ENCODE data around the gene PTPRM. TPM values are rescaled to one million over a fixed set of nuclear protein-coding genes. Genes with fewer than 3 reads are reported as not detected.

PTPRM gene
- total RNA-seq, 1 donor from 2014 or later, result 101 TPM

DNA sequence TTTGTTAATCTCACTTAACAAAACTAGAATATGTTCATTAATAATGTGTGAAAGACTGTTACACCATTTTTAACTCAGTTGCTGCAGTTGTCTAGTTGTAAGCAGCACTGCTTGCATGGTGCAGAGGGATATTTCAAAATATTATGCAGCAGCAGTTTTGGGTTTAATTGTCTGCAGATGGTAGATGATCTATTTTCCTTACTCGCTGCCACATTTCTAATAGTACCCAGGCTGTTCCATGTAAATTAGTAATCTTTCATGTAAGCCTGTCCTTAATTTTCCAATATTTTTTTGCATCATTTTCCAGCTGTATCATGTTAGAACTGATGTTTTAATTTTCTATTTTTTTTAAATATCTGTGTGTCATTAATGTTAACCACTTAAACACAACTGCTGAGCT is 554.0 kb downstream of the PTPRM start:
- intact Hi-C loops (cut with DNase I), result no loop called here
- DNase-seq (no peak), ATAC-seq (ENCODE audit: poor library complexity) (no peak)

DNA sequence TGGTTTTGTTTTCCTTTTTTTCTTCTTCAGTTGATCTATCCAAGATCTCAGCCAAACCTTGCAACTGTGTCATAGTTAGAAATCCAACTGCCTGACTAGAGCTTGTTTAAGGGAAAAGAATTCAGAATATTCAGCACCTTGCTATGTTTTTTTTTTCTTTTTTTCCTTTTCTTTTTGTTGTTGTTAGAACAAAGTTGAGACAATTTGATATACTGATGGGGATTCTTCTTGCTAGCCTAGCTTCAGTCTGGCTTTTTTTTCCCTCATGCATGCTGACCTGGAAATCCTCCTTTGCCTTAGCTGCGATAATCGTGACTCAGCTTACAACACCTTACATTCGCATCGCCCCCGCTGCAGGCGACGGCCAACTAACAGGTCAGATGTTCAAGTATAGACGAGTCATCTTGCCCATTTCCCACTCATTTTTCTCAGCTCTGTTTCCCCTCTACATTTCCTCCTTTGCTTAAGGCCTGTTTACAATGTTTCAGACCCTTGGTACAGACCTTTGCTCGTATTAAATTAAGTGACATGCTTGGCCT is 554.9 kb downstream of the PTPRM start:
- intact Hi-C loops (cut with DNase I), result no loop called here
- no peak for DNase-seq
- no peak for ATAC-seq (ENCODE audit: poor library complexity)

DNA sequence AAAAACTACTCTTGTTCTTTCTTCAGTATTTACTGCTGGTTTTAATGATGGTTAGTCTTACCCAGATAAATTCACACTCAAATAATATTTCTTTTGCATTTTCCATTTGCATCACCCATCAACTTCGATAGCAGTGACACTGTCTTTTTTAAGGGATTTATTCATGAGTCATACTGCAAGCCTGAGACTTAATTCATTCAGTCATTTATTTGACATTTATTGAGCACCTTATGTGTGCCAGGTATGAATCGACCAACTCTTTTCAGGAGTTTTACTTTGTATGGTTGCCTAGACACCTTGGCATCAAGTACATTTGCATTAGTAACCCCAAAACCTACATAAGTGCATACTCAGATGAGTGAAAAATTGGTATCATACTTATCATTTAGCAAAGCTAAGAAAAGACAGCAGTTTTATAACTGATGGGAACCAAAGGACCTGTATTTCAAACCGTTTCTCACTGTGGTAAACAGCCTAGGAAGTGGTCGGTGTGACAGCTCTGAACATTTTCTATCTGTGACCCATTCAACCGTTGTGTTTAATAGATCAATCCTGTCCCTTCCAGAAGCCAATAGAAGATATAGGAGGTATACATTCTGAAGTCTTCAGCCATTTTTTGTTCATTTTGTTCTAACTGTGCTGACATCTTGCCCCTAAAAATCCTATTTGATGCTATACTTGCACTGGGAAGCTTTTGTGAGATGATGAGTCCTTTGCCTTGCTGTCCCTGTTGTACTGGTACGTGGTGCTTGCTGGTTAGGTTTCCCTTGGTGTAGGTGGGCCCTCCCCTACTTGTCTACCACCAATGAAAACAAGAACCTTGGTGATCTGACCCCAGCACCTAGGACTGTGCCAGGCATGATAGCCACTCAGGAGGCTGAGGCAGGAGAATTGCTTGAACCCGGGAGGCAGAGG is 557.4 kb downstream of the PTPRM start:
- no peak for DNase-seq
- ATAC-seq (ENCODE audit: poor library complexity), result no peak
- intact Hi-C loops (cut with DNase I), result no loop called here

DNA sequence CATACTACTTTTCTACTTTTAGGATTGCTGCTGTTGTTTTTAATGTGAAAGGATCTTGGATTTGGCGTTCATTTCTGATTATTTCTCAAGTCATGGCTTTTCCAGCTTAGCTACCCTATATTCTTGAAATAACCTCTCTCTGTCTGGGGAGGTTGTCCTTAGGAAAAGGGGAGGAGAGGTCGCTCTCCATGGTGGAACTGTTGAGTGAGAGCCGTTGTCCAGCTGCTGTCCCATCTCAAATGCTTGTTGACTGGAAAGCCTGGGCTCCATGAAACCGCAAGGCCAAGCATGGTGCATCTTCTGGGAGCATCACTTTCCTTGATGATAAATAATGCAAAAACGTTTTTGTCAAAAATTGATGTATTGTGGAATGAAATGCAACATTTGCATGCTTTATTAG is 563.0 kb downstream of the PTPRM start:
- DNase-seq (no peak), ATAC-seq (ENCODE audit: poor library complexity) (no peak)
- intact Hi-C loops (cut with DNase I), result no loop called here

DNA sequence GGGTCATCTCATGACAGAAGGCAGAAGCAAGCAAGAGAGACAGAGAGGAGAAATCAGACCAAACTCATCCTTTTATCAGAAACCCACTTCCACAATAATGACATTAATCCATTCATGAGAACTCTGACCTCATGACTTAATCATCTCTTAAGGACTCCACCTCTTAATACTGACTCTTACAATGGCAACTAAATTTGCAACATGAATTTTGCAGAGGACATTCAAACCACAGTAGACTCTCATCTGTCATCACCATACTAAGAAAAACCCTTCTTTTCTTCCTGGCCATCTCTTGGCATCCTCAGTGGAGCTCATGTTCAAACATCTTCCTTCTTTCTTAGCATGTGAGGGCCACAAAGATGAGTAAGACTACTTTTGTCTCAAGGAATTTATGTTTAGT is 565.9 kb downstream of the PTPRM start:
- intact Hi-C loops (cut with DNase I), result no loop called here
- no peak for ATAC-seq (ENCODE audit: poor library complexity)

DNA sequence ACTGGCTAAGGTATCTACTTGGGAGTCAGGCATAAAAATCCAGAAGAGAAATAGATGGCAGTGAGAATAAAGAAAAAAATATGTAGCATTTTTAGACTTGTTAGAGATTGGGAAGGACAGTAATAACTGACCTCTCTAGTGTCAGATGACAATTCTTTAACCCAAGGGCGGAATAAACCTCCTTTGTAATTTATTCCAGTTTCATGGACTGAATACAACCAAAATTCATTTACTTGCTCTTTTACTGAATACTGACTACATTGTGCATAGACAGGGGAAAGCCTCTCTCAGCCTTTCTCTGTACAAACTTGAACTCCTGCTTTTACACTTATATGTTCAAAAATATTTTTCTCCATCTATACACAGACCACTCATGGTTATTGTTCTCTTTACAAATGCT is 566.8 kb downstream of the PTPRM start:
- DNase-seq (no peak), ATAC-seq (ENCODE audit: poor library complexity) (no peak)
- intact Hi-C loops (cut with DNase I), result no loop called here

More for the DNA sequence above, 565.9 kb downstream of the PTPRM start:
- DNase-seq, result no peak

DNA sequence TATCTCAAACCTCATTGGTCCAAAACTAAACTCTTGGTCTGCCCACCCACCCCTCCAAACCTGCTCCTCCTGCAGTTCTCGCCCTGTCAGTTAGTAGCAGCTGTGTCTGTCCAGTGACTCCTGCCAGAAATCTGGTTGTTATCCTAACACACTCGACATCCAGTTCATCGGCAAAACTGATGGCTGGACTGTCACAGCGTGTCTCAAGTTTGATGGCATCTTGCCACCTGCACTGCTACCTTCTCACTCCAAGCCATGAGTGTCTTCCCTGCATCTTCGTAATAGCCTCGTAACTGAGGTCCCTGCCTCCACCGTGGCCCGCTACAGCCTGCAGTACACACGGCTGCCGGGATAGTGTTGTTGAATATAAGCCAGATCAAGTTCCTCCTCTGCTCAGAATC is 572.0 kb downstream of the PTPRM start:
- DNase-seq, result peak; percentile 63
- intact Hi-C loops (cut with DNase I), result no loop called here
- peak; percentile 68 for ATAC-seq (ENCODE audit: poor library complexity)

DNA sequence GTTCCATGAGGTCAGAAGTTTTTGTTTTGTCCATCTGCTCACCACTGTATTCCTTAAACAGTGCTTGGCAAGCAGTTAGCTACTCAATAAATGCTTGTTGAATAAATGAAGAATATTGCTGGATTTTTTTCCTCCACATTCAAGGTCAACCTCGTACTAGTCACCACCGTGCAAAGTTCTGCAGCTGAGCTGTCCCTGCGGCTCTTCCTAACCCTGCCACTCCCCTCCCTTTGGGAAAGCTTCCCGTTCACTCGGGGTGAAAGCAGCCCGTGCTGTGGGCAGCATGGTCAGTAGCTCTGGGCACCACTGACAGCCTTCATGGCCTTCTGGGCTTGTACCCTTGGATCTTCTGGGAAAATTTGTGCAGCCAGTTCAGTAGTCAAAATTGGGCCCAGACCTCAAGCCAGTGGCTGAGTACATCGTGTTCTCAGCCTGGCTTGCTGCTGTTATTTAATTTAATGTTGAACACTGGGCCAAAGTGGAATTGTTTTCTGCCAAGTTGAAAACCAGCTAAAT is 572.8 kb downstream of the PTPRM start:
- DNase-seq (peak; percentile 68), ATAC-seq (ENCODE audit: poor library complexity) (peak; percentile 85)
- intact Hi-C loops (cut with DNase I), result no loop called here

DNA sequence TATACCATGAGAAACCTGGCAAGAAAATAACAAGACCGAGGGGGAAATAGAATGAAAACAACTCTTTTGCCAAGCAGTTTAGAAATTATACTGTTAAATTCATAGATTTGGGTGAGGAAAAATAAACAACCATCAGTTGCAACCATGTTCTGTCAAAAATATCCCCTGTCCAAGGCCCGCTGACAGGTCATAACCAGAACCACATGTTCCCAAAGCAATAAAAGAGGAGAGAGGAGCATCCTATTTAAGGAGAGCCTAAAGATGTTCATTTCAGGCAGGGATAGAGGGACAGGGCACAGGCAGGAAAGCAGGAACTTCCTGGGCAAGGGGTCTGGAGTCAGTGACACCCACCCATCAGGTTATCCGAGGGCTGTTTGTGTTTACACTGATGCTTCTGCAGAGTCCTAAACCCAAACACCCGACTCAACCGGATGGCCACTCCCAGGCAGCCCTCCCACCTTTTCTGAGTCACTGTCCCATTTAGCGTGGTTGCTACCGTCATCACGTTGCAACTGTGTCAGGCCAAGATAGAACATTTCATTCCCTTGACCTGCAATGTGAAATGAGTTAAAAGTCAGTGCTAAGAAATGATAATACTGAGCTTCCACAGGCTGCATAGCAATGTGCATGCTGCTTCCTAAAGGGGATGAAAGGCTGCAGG is 573.9 kb downstream of the PTPRM start:
- DNase-seq, result no peak
- intact Hi-C loops (cut with DNase I), result no loop called here
- ATAC-seq (ENCODE audit: poor library complexity), result peak; percentile 75

DNA sequence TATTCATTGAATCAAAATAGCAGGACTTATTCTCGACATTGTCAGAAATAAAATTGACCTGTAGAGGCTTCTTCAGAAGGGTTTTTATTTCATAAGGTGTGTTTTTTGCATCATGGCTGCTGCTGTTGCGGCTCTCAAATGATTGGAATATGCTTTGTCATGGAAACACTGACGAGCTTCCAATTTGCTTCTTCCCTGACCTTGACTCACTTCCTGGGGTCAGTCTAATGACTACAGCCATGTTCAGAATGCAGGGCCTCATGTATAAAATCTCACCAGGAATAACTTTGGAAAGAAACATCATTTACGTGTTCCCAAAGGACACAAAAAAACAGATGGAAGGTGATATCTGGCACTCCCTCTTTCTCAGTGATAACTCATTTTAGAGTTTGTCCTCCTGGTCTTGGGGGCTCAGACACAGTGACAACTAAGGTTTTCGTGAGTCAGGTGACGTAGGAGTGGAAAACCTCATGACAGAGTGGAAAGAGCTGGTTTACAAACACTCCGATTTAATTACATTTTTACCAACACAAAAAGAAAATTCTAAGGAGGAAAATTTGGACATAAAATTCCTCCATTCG is 575.1 kb downstream of the PTPRM start:
- intact Hi-C loops (cut with DNase I), result no loop called here
- no peak for ATAC-seq (ENCODE audit: poor library complexity)
- no peak for DNase-seq

DNA sequence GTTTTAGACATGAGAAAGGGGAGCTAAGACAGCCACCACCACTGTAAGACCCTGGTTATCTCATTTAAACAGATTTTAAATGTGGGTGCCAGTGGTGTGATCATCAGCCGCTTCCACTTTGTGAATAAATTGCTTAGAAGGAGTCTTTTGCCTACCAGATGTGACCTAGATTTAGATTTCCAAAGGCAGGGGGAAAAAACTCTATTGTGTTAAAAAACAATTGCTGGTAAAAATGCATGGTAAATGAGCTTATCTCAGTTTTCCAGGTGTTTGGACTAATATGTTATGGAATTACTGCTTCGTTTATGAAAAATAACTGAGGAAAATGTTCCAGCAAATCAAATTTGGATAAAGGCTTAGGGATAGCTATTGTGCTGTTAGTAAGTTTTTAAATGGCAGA is 575.8 kb downstream of the PTPRM start:
- intact Hi-C loops (cut with DNase I), result no loop called here
- ATAC-seq (ENCODE audit: poor library complexity), result no peak
- no peak for DNase-seq

DNA sequence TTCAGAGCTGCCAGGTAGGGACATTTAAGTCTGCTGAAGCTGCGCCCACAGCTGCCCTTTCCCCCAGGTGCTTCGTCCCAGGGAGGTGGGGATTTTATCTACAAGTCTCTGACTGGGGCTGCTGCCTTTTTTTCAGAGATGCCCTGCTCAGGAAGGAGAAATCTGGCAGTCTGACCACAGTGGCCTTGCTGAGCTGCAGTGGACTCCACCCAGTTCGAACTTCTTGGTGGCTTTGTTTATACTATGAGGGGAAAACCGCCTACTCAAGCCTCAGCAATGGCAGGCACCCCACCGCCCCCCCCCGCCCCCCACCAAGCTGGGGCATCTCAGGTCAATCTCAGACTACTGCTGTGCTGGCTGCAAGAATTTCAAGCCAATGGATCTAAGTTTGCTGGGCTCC is 584.1 kb downstream of the PTPRM start:
- intact Hi-C loops (cut with DNase I), result no loop called here
- DNase-seq (no peak), ATAC-seq (ENCODE audit: poor library complexity) (no peak)

DNA sequence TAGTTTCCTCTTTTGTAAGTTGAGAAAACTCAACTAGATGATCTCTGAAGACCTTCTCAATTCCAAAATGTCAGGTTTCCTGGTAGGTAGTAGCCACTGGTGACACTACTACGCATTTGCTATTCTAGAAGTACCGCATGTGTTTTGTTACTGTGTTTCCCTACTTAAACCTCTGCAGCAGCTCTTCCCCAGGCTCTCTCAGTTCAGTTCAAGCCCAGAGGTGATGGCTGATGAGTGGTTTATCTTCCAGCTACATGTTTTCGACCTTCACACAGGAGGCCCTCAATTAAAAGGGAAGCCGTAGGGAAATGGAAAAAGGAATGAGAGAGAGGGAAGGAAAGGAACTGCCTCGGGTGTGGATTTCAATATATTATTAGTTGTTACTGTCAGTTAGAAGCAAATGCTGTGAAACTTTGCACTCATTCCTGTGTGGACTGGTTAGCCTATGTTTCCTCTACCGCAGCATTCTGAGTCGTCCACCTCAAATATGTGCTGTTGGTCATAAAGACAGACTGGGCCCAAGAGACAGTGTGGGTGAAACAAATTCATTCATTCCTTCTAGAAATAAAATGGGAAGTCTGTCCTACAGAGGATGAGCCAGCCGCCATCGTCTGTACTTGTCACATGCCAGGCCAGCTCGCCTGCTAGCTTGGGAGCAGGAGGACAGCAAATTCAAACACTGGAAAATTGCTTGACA is 586.9 kb downstream of the PTPRM start:
- intact Hi-C loops (cut with DNase I), result no loop called here
- DNase-seq (no peak), ATAC-seq (ENCODE audit: poor library complexity) (peak; percentile 81)

DNA sequence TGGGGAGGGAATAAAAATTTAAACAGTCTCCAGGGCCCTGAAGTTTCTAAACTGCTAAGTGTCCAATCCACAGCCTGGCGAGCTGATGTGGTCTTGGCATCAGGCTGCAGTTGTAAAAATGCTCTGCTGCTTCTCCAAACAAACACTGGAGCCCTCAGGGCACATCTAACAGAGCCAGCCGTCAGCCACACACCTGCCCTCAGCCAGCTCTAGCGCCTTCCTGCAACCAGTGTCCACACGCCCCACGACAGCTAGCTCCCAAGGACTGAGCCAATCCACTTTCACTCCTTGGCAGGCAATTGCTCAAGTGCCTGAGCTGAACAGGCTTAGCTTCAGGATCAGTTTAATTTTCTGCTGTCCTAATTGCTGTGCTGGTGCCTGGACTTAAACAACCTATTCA is 595.7 kb downstream of the PTPRM start:
- intact Hi-C loops (cut with DNase I), result no loop called here
- peak; percentile 91 for ATAC-seq (ENCODE audit: poor library complexity)
- DNase-seq, result peak; percentile 56

DNA sequence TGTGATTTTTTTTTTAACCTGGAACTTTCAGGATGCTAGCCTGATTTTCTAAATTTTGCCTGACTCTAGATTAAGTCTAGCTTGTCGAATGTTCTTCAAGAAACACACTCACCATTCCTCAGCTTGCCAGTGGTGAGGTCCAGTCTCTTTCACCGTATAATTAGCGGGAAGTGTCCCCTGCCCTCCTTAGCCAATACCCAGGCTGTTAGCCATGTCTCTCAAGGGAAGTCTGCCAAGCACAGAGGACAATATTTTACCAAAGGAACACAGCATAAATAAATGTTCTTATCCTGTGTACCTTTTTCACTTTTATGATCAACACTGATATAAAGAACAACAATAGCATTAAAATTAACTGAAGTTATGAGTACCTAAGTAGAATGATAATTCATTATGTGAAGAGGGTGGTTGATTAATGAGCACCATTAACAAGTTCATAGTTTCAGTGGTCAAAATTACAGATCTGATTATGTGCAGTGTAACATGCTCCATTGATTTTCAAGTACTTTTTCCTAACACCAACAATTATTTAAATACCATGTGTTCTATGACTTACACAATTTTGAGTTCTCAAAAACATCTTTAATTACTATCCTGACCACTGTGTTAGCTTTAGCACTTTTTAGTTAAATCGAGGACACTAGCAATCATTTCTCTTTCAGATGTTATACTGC is 596.3 kb downstream of the PTPRM start:
- ATAC-seq (ENCODE audit: poor library complexity) (no peak), DNase-seq (no peak)
- intact Hi-C loops (cut with DNase I), result no loop called here

DNA sequence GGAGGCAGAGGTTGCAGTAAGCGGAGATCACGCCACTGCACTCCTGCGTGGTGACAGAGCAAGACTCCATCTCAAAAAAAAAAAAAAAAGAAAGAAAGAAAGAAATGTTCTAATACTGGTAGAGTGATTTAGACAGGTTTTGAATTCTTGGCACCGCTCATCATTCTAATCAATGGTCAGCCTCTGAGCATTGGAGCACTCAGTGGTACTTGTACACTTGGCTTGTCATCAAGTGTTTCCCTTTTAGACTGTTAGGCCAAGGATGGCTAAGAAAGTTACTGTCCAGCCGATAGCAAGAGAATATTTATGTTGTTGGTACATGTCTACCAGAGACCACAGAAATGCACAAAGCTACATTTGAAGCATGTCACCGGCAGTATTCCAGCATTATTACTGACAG is 598.0 kb downstream of the PTPRM start:
- peak; percentile 41 for ATAC-seq (ENCODE audit: poor library complexity)
- intact Hi-C loops (cut with DNase I), result no loop called here

DNA sequence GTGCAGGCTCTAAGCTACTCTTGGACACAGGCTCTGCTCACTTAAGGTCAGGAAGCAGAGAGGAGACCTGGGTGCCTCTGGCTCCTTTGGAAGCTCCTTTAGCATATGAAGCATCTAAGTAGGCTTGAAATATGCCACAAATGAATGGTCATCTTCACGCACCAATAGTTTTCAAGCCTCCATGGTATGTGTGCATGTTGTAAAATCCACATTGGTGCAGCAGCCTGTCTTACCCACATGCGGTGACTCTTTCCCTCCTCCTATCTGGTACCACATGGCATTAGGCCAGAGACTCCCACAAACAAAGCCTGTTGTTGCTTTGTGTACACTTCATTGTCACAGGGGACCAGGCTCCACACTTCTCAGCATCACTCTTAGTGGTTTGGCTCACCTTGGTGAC is 599.9 kb downstream of the PTPRM start:
- ATAC-seq (ENCODE audit: poor library complexity) (no peak), DNase-seq (no peak)
- intact Hi-C loops (cut with DNase I), result no loop called here

More for the DNA sequence above, 598.0 kb downstream of the PTPRM start:
- no peak for DNase-seq

DNA sequence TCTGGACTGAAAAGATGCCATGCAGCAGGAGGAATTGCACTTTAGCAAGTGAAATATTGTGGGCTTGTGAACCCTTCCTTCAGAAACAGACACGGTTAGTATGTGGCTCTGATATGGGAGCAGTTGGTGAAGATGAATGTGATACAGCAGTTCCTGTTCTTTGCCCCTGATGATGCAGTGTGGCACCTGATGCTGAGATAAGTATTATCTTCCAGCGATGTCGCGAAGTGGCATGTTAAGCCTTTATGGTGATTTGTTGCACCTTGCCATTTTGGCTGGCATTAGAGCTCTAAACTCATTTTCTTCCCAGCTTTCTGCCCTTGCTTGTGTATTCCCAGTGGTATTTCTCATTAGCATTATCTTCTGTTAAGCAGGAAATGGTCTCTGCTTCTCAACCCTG is 600.6 kb downstream of the PTPRM start:
- no peak for DNase-seq
- intact Hi-C loops (cut with DNase I), result no loop called here
- no peak for ATAC-seq (ENCODE audit: poor library complexity)

All from Right ventricle myocardium superior (tissue), 1 donor.